OCI-LY3 (cell line): Measurements from ENCODE around the gene MYBPHL.

Source experiments
- CTCF ChIP-seq: fragments of 200-600, 300-600 bp; sonication (generic); IDR thresholded peaks from 2 replicates; pipeline ENCODE4 v1.5.1; 2014; ENCODE audit warnings: antibody characterized with exemption, low read length, low read depth
- EZH2phosphoT487 ChIP-seq: fragments of 200-600 bp; shearing (Covaris generic); IDR thresholded peaks from 2 replicates; pipeline ENCODE4 v1.6.1; 2018; ENCODE audit warnings: antibody characterized with exemption, mixed run types, low read depth

DNA sequence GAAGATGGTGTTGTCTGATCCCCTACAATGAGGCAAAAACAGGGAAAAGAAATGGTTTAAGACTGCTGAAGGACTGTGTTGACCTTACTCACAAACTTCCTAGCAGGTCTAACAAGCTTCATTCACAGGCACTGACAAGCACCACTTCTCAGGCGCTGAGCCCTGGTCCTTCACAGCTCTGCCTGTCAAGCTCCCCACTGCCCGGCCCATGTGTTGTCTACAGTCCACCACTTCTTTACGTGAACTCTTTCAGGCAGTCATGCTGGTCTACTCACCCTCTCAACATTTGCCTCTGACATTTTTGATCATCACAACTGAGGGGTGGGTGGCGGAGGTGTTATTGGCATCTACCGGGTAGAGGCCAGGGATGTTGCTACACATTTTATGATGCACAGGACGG lies 40.7 kb upstream of the MYBPHL start:
- TF ChIP-seq CTCF (no peak), EZH2phosphoT487 (no peak)
